GM12878 (cell line): ENCODE results near the gene GRIK5. TPM values are rescaled to one million over a fixed set of nuclear protein-coding genes. Genes with fewer than 3 reads are reported as not detected.
A peak's percentile ranks its signal among the peaks of the same experiment; 100 is the strongest.

ENCODE experiments used
- ATAC-seq: fragments of 200-7000 bp; cut with Tn5 transposase; 3 replicates; pipeline ENCODE4 v1.9.1; 2020; ENCODE audit warnings: mild to moderate bottlenecking, moderate library complexity
- BruUV-seq: library from RNA; stranded (reverse); fragments of 400-500 nt; replicated peaks from 2 replicates; lab custom pipeline; 2021; lab: Mats Ljungman, UMichigan
- CTCF ChIA-PET: fragments of 300-600 bp; sonication (Branson Sonifier 250); formaldehyde crosslinking; extraction: SDS; loops from one replicate; lab custom pipeline; 2021; ENCODE audit warnings: inconsistent platforms; lab: Yijun Ruan, JAX
- POLR2A ChIA-PET: fragments of 350-600 bp; formaldehyde crosslinking; extraction: SDS; loops from one replicate; lab custom pipeline; 2021; ENCODE audit warnings: inconsistent platforms; lab: Charles Lee
- RAD21 ChIA-PET: fragments of 300-600 bp; sonication (Branson Sonifier 250); formaldehyde crosslinking; loops from one replicate; lab custom pipeline; 2023; ENCODE audit warnings: antibody characterized with exemption; ENCODE audit not compliant: unreplicated experiment; lab: Charles Lee
- SMC1A ChIA-PET: fragments of 300-600 bp; sonication (Branson Sonifier 250); formaldehyde crosslinking; loops from one replicate; lab custom pipeline; 2023; ENCODE audit not compliant: unreplicated experiment, uncharacterized antibody; lab: Charles Lee
- DNase-seq: peaks from one replicate; pipeline ENCODE4 v3.0.0-alpha.2; 2011; ENCODE audit warnings: low read depth, low spot score
- FAIRE-seq: peaks from 3 replicates; lab custom pipeline; 2011; peaks lifted over from hg19 to GRCh38; lab: Jason Lieb, UNC
- H2AFZ ChIP-seq: 2 replicates; pipeline ENCODE4 v1.6.0; 2011; ENCODE audit warnings: low read depth, low read length, control low read depth; ENCODE audit not compliant: control insufficient read depth
- H3K27ac ChIP-seq: 2 replicates; pipeline ENCODE4 v1.5.1; 2011; ENCODE audit warnings: control low read depth; ENCODE audit not compliant: control insufficient read depth, insufficient read depth
- H3K27me3 ChIP-seq, 2 experiments: replicated peaks in 1 of 2; 2 replicates each; pipeline versions ENCODE4 v1.6.0 to v1.6.1; 2011; ENCODE audit warnings: low read length in 1 of 2; ENCODE audit not compliant: control insufficient read depth in 2 of 2, insufficient read depth in 2 of 2
- H3K36me3 ChIP-seq, 2 experiments: 2 replicates each; pipeline ENCODE4 v1.5.1; 2011; ENCODE audit warnings: low read length in 1 of 2; ENCODE audit not compliant: control insufficient read depth in 2 of 2, insufficient read depth in 2 of 2
- H3K4me1 ChIP-seq: 2 replicates; pipeline ENCODE4 v1.6.1; 2011; ENCODE audit warnings: mild to moderate bottlenecking, low read length, moderate library complexity, mixed read lengths; ENCODE audit not compliant: control insufficient read depth, insufficient read depth
- H3K4me2 ChIP-seq: 2 replicates; pipeline ENCODE4 v1.6.0; 2011; ENCODE audit warnings: control low read depth; ENCODE audit not compliant: control insufficient read depth, insufficient read depth
- H3K4me3 ChIP-seq: fragments of 200-600 bp; sonication (generic); 2 replicates; pipeline ENCODE4 v1.5.1; 2016
- H3K79me2 ChIP-seq: 2 replicates; pipeline ENCODE4 v1.6.0; 2011; ENCODE audit warnings: low read length; ENCODE audit not compliant: control insufficient read depth, insufficient read depth
- H3K9ac ChIP-seq: 2 replicates; pipeline ENCODE4 v1.8.0; 2011; ENCODE audit warnings: low read length, control low read depth, mixed read lengths; ENCODE audit not compliant: control insufficient read depth, insufficient read depth
- H3K9me3 ChIP-seq: replicated peaks from 3 replicates; pipeline ENCODE4 v1.5.1; 2011; ENCODE audit warnings: mild to moderate bottlenecking, low read length; ENCODE audit not compliant: control insufficient read depth, insufficient read depth
- H4K20me1 ChIP-seq: 2 replicates; pipeline ENCODE4 v1.6.0; 2011; ENCODE audit not compliant: control insufficient read depth, insufficient read depth
- BCLAF1 ChIP-seq: fragments of 450-650 bp; IDR thresholded peaks from 2 replicates; pipeline ENCODE4 v1.6.1; 2017; ENCODE audit warnings: antibody characterized with exemption, mild to moderate bottlenecking, moderate library complexity
- CTCF ChIP-seq, 3 experiments: IDR thresholded peaks in 2 of 3; conservative IDR thresholded peaks in 1 of 3; 2 replicates each; pipeline ENCODE4 v1.5.1; 2011; ENCODE audit warnings: low read depth in 3 of 3, low read length in 3 of 3, mild to moderate bottlenecking in 3 of 3, control low read depth in 2 of 3, moderate library complexity in 2 of 3, inconsistent platforms in 1 of 3, mixed read lengths in 1 of 3; ENCODE audit not compliant: control insufficient read depth in 2 of 3, insufficient read depth in 1 of 3; ENCODE audit errors: extremely low read depth in 1 of 3
- EP300 ChIP-seq, 2 experiments: fragments of 150-350 bp in 1 of 2; IDR thresholded peaks; 2 replicates each; pipeline ENCODE4 v1.6.1; 2011 to 2012; ENCODE audit warnings: low read depth in 2 of 2, low read length in 2 of 2, borderline replicate concordance in 1 of 2, improper control_type of control experiment in 1 of 2, inconsistent platforms in 1 of 2; ENCODE audit not compliant: control insufficient read depth in 1 of 2
- HDAC2 ChIP-seq: fragments of 200-600 bp; sonication (generic); IDR thresholded peaks from 2 replicates; pipeline ENCODE4 v1.6.1; 2017
- PBX3 ChIP-seq: IDR thresholded peaks from 2 replicates; pipeline ENCODE4 v1.6.1; 2011; ENCODE audit warnings: mild to moderate bottlenecking, low read depth, low read length, moderate library complexity; ENCODE audit not compliant: insufficient replicate concordance
- RAD21 ChIP-seq: IDR thresholded peaks from 2 replicates; pipeline ENCODE4 v1.6.1; 2011; ENCODE audit warnings: mild to moderate bottlenecking, low read depth, low read length, moderate library complexity; ENCODE audit not compliant: insufficient read depth
- SMAD5 ChIP-seq: IDR thresholded peaks from 2 replicates; pipeline ENCODE4 v1.6.1; 2016; ENCODE audit warnings: antibody characterized with exemption, low read depth
- SREBF2 ChIP-seq: IDR thresholded peaks from 2 replicates; pipeline ENCODE4 v1.6.1; 2012; ENCODE audit warnings: mild to moderate bottlenecking, low read length
- TCF3 ChIP-seq: IDR thresholded peaks from 2 replicates; pipeline ENCODE4 v1.6.1; 2012; ENCODE audit warnings: low read depth, mild to moderate bottlenecking, low read length, borderline replicate concordance; ENCODE audit not compliant: insufficient read depth
- ZZZ3 ChIP-seq: IDR thresholded peaks from 2 replicates; pipeline ENCODE4 v1.6.1; 2011; ENCODE audit warnings: low read depth; ENCODE audit not compliant: control insufficient read depth, insufficient read length
- WGBS: methylation state at CpG from one replicate; pipeline ENCODE4 v1.1.6; 2016; ENCODE audit warnings: low lambda C conversion rate; ENCODE audit not compliant: insufficient replicate concordance, insufficient coverage; ENCODE audit errors: missing lambda C conversion rate; 5-methylcytosine and 5-hydroxymethylcytosine counted together
- in situ Hi-C: fragments of 300-500 bp; cut with MboI; formaldehyde crosslinking; loops from 9 replicates; pipeline ENCODE4 v1.14.3; 2018; ENCODE audit warnings: mixed read lengths
- intact Hi-C: fragments of 100-400 bp; cut with micrococcal nuclease; formaldehyde crosslinking; loops from one replicate; pipeline ENCODE4 v1.14.2; 2022; ENCODE audit not compliant: unreplicated experiment
- polyA plus RNA-seq, 11 experiments: library from polyadenylated mRNA; depleted of rRNA in 4 of 11; unstranded in 6 of 11; stranded (reverse) in 5 of 11; fragments of >200 nt; fragmentation: Nextera tagmentation in 4 of 11; fragmentation: Illumina TruSeq in 1 of 11; extraction: Ambion mirVana in 4 of 11; extraction: Trizol in 1 of 11; gene quantifications; 1 replicate in 1 of 11; 2 replicates in 10 of 11; pipeline versions ENCODE4 v1.2.1 to v1.2.3, GENCODE V29; 2011 to 2016; ENCODE audit warnings: inconsistent platforms in 2 of 11, missing spikeins in 2 of 11, low read depth in 1 of 11
- total RNA-seq, 4 experiments: library from RNA; depleted of rRNA in 3 of 4; stranded (reverse); fragments of >200 nt in 3 of 4; fragmentation: Illumina TruSeq in 1 of 4; extraction: Trizol in 1 of 4; gene quantifications; 2 replicates each; pipeline versions ENCODE4 v1.2.1 to v1.2.3, GENCODE V29; 2013 to 2021
- TF ChIP-seq, protein P1 (sequence below): fragments of 450-650 bp; formaldehyde crosslinking; IDR thresholded peaks from 2 replicates; pipeline ENCODE4 v1.4.0; 2022; ENCODE audit warnings: mild to moderate bottlenecking, moderate library complexity

GRIK5 gene
- total and polyA plus RNA-seq, 10 of the 15 experiments (the other 5 are each of a cell fraction or from before 2014, with no cell fraction given), result 0.03 to 0.23 (median 0.07) TPM; not detected in 3

GRCh38 chr19:42023943-42024260 is 46.1 kb downstream of the GRIK5 start (continued):
- TF ChIP-seq, protein P1, sequence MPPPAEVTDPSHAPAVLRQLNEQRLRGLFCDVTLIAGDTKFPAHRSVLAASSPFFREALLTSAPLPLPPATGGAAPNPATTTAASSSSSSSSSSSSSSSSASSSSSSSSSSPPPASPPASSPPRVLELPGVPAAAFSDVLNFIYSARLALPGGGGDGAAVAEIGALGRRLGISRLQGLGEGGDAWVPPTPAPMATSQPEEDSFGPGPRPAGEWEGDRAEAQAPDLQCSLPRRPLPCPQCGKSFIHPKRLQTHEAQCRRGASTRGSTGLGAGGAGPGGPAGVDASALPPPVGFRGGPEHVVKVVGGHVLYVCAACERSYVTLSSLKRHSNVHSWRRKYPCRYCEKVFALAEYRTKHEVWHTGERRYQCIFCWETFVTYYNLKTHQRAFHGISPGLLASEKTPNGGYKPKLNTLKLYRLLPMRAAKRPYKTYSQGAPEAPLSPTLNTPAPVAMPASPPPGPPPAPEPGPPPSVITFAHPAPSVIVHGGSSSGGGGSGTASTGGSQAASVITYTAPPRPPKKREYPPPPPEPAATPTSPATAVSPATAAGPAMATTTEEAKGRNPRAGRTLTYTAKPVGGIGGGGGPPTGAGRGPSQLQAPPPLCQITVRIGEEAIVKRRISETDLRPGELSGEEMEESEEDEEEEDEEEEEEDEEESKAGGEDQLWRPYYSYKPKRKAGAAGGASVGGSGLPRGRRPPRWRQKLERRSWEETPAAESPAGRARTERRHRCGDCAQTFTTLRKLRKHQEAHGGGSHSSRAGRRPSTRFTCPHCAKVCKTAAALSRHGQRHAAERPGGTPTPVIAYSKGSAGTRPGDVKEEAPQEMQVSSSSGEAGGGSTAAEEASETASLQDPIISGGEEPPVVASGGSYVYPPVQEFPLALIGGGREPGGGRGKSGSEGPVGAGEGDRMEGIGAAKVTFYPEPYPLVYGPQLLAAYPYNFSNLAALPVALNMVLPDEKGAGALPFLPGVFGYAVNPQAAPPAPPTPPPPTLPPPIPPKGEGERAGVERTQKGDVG (CRISPR knock-in tag), result no peak
- TF ChIP-seq PBX3 (no peak), RAD21 (no peak), HDAC2 (no peak)

- peaks cover 0 to 2% of the 10 kb centered on the region in 2 experiments; a peak in 2 of 4 replicates for H3K27me3 ChIP-seq
- ChIA-PET CTCF (interaction anchor here (1.0 to 1.7 kb wide), 3 partner anchors 12 to 150 kb away, joined by 3 to 6 read pairs (median 3); no protein-coding TSS in a partner anchor), RAD21 (no interaction called here), SMC1A (no interaction called here), POLR2A (no interaction called here)
- H3K4me1 ChIP-seq, result no peaks in the 10 kb centered on the region
- ATAC-seq (peak; percentile 85), DNase-seq (no peak), FAIRE-seq (no peak)
- no peak overlapping the region for H3K27ac ChIP-seq
- no peak overlapping the region for H3K9ac ChIP-seq
- no peak overlapping the region for H3K4me3 ChIP-seq
- H4K20me1 ChIP-seq, result no peaks in the 10 kb centered on the region
- in situ Hi-C loops, result no loop called here
- WGBS, result 45% methylated on average over 17 of the region's 17 CpGs
- H3K4me2 ChIP-seq, result no peak overlapping the region
- intact Hi-C loops, result no loop called here
- no peak for TF ChIP-seq SREBF2
- no peak for TF ChIP-seq EP300 (IDR thresholded peaks at IDR 0.05; ENCODE audit: borderline replicate concordance in 1 of 2, control insufficient read depth in 1 of 2, low read depth in 2 of 2, low read length in 2 of 2)
- TF ChIP-seq SMAD5, result no peak
- TF ChIP-seq ZZZ3, result no peak
- TF ChIP-seq TCF3, result no peak
- TF ChIP-seq CTCF (IDR thresholded peaks at IDR 0.05 in 2 of 3, conservative IDR thresholded peaks at IDR 0.05 in 1 of 3; ENCODE audit: control insufficient read depth in 2 of 3, extremely low read depth in 1 of 3, insufficient read depth in 1 of 3, low read depth in 3 of 3, low read length in 3 of 3), result peak; percentile 42 to 62 (median 58)
- no peak for TF ChIP-seq BCLAF1
- H2AFZ ChIP-seq, result no peak overlapping the region
- H3K79me2 ChIP-seq, result no peaks in the 10 kb centered on the region
- no peaks in the 10 kb centered on the region for H3K36me3 ChIP-seq
- H3K9me3 ChIP-seq, result no peaks in the 10 kb centered on the region
- BruUV-seq, result no TSS peak
Measured at GRCh38 chr19:42023121-42023942, 46.7 kb downstream of the GRIK5 start.
